OCI-LY7 (cell line): ENCODE measurements around the gene PKLR.

ENCODE experiments used
- CTCF ChIP-seq: fragments of 200-600 bp; sonication (generic); conservative IDR thresholded peaks from 2 replicates; pipeline ENCODE4 v1.5.1; 2014; ENCODE audit warnings: mild to moderate bottlenecking, antibody characterized with exemption, low read length, moderate library complexity, mixed read lengths
- EZH2phosphoT487 ChIP-seq: fragments of 200-600 bp; sonication (generic); IDR thresholded peaks from 2 replicates; pipeline ENCODE4 v1.6.1; 2018; ENCODE audit warnings: low read depth, borderline replicate concordance, mild to moderate bottlenecking, mixed run types, antibody characterized with exemption, low read length, moderate library complexity, mixed read lengths

DNA sequence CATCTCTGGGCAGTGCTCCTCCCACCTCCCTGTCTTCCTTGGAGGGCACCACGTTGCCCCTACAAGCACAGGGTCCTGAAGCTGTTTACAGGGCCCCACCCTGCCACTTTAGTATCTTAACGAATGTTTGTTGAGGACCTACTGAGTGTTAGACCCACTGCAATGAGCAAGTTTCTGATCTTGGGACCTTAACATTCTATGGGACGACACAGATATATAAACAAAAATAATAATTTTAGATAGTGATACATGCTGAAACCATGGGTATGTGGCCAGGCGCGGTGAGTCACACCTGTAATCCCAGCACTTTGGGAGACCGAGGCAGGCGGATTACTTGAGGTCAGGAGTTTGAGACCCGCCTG, 56.1 kb downstream of the PKLR start:
- no peak for TF ChIP-seq CTCF
- TF ChIP-seq EZH2phosphoT487: no peak
